RWPE1 (cell line): ENCODE measurements around the gene SSTR3.

Source experiments
- CTCF ChIA-PET: fragments of 350-600 bp; sonication (Branson Sonifier 250); formaldehyde crosslinking; extraction: SDS; loops from one replicate; lab custom pipeline; 2021; lab: Yijun Ruan, JAX
- POLR2A ChIA-PET: fragments of 400-600 bp; formaldehyde crosslinking; extraction: SDS; loops from one replicate; lab custom pipeline; 2020; ENCODE audit warnings: antibody characterized with exemption; ENCODE audit not compliant: low non-redundant PET; lab: Yijun Ruan, JAX
- DNase-seq: peaks from one replicate; pipeline ENCODE4 v3.0.0; 2012; ENCODE audit warnings: low spot score
- H3K27ac ChIP-seq: fragments of 450-650 bp; 2 replicates; pipeline ENCODE4 v1.5.1; 2017
- CTCF ChIP-seq: fragments of 450-650 bp; conservative IDR thresholded peaks from 2 replicates; pipeline ENCODE4 v1.5.1; 2017; ENCODE audit warnings: low read depth, mild to moderate bottlenecking

Gene SSTR3

GRCh38 chr22:37178350-37179125 lies 33.7 kb downstream of the SSTR3 start:
- no peak for DNase-seq
- CTCF ChIA-PET = interaction anchor here (0.5 to 0.7 kb wide), 3 partner anchors 12 to 285 kb away, joined by 3 to 4 read pairs (median 3); no protein-coding TSS in a partner anchor

GRCh38 chr22:37177755-37178154 lies 34.5 kb downstream of the SSTR3 start:
- no peak for DNase-seq
- ChIA-PET POLR2A (no interaction called here), CTCF (interaction anchor here (0.7 kb wide), 1 partner anchor 32 kb away, joined by 3 read pairs; no protein-coding TSS in a partner anchor)
- TF ChIP-seq CTCF = no peak
- peak overlapping the region; percentile 69 for H3K27ac ChIP-seq

More at GRCh38 chr22:37178350-37179125, 33.7 kb downstream of the SSTR3 start:
- no peak for TF ChIP-seq CTCF
- H3K27ac ChIP-seq = peak overlapping the region; percentile 69
- POLR2A ChIA-PET = no interaction called here

GRCh38 chr22:37177221-37177620 lies 35.1 kb downstream of the SSTR3 start:
- ChIA-PET POLR2A (no interaction called here), CTCF (interaction anchor here (0.5 to 0.6 kb wide), 2 partner anchors 24 to 79 kb away, joined by 3 read pairs; no protein-coding TSS in a partner anchor)
- no peak for DNase-seq
- peak overlapping the region; percentile 73 for H3K27ac ChIP-seq
- TF ChIP-seq CTCF = no peak

GRCh38 chr22:37176464-37177061 lies 35.7 kb downstream of the SSTR3 start:
- no peak for TF ChIP-seq CTCF
- H3K27ac ChIP-seq = peak overlapping the region; percentile 73
- POLR2A ChIA-PET = no interaction called here
- CTCF ChIA-PET = interaction anchor here (0.5 to 0.6 kb wide), 3 partner anchors 25 to 363 kb away, joined by 3 to 5 read pairs (median 3); no protein-coding TSS in a partner anchor
- DNase-seq = no peak

- peak overlapping the region; percentile 73 for H3K27ac ChIP-seq
- DNase-seq = no peak
- ChIA-PET POLR2A (no interaction called here), CTCF (interaction anchor here (0.6 kb wide), 1 partner anchor 92 kb away, joined by 3 read pairs; no protein-coding TSS in a partner anchor)
- TF ChIP-seq CTCF = no peak
Observed at GRCh38 chr22:37175414-37176281, 36.6 kb downstream of the SSTR3 start.

- CTCF ChIA-PET = interaction anchor here (0.6 kb wide), 1 partner anchor 92 kb away, joined by 3 read pairs; no protein-coding TSS in a partner anchor
- no peak for TF ChIP-seq CTCF
- POLR2A ChIA-PET = no interaction called here
- peak overlapping the region; percentile 73; the same call in 1 of the 2 replicates for H3K27ac ChIP-seq
- DNase-seq = no peak
Observed at GRCh38 chr22:37174964-37175363, 37.3 kb downstream of the SSTR3 start.
